HG02610 (cell line): ENCODE data around the gene SLC35F1.

ENCODE experiments used
- ATAC-seq: cut with Tn5 transposase; IDR thresholded peaks from one replicate; pipeline ENCODE4 v1.9.1; 2021; ENCODE audit warnings: mild to moderate bottlenecking, moderate library complexity; ENCODE audit not compliant: unreplicated experiment

Gene SLC35F1

DNA sequence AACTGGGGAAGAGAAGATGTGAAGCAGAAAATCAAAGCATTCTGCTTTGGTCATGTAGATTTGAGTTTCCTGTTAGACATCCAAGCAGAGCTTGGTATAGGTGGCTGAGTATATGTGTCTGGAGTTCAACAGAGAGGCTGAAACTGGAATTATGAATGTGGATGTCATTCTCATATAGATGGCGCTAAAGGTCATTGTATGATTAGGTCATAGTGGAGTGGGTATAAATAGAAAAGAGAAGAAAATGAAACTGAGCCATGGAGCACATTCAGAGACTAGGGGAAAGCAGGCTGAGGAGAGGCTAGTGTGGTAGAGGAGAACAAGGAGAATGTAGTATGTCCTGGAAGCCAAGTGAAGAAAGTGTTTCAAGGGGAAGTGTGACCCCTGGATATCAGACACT is 345.4 kb downstream of the SLC35F1 start:
- peak; percentile 63 for ATAC-seq

DNA sequence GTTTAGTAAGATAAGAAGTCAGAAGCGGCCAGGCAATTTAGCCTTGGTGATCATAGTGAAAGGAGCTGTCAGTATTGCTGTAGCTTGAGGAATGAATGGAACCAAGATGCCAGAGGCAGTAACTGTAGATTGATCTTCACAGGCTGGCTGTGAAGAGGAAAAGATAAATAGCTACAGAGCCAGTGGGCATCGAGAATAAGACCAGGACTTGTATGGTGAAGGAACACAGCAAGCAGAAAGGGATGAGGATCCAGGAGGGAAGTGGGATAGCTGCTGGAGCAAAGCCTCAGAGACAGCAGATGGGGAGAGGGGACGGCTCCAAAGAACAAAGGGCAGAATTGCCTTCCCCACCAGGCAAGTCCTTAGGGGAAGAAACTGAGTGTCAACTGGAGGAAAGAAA is 346.7 kb downstream of the SLC35F1 start:
- ATAC-seq, result no peak

- no peak for ATAC-seq
These were observed 353.8 kb downstream of the SLC35F1 start for GRCh38 chr6:118260833-118261232.

DNA sequence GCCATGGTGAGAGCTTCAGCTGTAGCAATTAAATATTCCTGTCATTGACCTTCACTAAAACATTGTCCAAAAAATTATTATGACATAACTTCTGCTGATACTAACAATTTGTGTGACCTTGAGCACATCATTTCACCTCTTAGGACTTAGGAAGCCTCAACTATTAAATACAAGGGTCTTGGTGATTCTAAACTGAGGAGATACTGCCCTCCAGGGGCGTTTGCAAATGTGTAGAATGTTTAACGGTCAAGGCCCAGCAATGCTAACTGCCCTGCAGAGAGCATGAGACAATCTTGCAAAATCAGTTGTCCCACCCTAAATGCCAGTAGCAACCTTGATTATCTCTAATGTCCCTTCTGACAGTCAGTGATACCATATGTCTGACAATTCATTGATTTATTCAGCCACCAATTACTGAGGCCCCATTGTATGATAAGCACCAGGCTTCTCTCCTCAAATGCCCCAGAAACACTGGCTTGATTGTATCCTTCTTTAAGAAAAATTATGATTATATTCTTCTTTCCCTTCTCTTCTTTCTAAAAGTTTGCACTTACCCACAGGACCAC is 356.9 kb downstream of the SLC35F1 start:
- no peak for ATAC-seq

DNA sequence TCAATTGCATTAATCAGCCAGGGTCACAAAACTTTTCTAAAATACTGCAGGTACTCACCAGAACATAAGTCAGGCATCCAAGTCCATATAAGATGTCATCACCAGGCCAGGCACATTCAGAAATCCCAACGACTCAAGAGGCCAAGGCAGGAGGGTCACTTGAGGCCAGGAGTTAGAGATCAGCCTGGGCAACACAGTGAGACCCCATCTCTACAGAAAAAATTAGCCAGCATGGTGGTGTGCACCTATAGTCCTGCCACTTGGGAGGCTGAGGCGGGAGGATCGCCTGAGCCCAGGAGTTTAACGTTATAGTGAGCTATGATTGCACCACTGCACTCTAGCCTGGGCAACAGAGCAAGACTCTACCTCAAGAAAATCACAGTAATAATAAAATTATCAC is 362.6 kb downstream of the SLC35F1 start:
- no peak for ATAC-seq

GRCh38 chr6:118277631-118278030 is 370.6 kb downstream of the SLC35F1 start:
- ATAC-seq, result no peak

DNA sequence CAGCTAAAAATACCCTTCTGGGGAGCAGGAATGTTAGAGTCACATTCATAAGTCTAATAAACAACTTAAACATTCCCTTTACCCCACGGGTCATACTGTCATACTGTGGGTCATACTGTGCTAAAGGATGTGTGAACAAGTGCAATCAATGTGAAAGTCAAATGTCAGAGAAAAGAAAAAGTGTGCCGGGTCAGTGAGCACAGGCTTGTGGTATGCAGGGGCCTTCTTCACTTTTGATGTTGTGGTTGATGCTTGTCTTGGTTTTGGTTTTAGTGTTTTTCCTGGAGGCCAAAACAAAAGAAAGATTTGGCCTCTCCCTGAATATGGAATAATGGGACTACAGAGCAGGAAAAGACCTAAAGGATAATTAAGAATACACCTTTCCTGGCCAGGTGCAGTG is 373.1 kb downstream of the SLC35F1 start:
- ATAC-seq, result peak; percentile 100

GRCh38 chr6:118281291-118281690 is 374.2 kb downstream of the SLC35F1 start:
- no peak for ATAC-seq

- ATAC-seq, result no peak
These were observed 376.7 kb downstream of the SLC35F1 start for GRCh38 chr6:118283766-118284165.

DNA sequence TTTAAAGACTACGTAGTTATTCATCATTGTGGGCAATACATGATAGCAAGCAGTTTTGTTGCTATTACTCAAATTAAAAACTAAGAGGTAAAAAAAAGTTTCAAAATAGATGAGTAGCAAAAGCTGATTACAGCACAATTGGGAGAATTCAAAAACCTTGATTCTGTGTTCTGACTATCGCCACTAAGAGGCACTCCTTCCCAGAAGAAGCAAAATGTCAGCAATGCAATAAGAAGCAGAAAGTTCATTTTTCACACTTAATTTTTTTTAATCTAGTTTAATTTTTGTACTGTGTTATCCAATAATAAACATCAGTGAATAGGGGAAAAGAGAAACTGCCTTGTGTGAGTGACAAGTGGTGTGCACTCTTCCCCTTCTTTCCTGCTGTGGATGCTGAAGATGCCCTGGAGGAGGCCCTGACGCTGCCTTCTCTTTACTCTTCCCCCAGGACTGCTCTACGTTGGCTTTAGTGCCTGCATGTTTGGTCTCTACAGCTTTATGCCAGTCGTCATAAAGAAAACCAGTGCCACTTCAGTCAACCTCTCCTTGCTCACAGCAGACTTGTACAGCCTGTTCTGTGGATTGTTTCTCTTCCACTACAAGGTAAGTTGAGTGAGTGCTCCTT is 377.8 kb downstream of the SLC35F1 start:
- ATAC-seq, result no peak

DNA sequence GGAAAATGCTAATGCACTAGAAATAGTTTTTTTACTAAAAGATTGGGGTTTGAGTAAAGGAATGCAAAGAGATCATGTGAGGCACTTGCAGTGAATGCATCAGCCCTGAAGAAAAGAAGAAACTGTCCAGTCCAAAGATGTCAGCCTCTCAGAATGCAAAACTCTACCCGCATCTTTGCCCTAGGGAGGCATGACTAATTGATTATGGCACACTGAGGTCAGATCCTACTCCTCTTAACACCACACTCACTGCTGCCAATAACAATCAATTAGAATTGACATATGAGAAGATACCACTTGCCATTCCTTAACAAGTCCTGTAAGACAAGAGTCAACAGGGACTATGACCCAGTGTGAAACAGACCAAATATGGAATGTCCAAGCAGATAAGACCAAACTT is 378.7 kb downstream of the SLC35F1 start:
- no peak for ATAC-seq

DNA sequence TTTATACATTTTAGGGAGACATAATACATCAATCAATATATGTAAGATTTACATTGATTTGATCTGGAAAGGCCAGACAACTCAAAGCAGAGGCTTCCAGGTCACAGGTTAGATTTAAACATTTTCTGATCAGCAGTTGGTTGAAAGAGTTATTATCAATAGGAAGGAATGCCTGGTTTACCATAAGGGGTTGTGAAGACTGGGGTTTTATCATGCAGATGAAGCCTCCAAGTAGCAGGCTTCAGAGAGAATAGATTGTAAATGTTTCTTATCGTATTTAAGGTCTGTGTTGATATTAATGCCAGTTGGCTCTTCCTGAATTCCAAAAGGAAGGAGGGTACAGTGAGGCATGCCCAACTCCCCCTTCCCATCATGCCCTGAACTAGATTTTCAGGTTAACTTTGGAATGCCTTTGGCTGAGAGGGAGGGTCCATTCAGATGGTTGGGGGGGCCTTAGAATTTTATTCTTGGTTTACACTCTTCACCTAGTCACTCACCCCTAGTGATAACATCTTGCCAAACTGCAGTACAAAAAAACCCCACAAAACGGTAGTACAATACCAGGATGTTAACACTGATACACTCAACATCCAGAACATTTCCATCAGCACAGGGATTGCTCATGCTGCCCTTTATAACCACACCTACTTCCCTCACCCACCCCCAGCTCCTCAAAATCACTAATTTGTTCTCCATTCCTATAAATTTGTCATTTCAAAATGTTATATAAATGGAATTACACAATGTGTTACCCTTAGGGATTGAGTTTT is 381.5 kb downstream of the SLC35F1 start:
- ATAC-seq, result no peak

GRCh38 chr6:118292558-118292957 is 385.5 kb downstream of the SLC35F1 start:
- ATAC-seq, result no peak

DNA sequence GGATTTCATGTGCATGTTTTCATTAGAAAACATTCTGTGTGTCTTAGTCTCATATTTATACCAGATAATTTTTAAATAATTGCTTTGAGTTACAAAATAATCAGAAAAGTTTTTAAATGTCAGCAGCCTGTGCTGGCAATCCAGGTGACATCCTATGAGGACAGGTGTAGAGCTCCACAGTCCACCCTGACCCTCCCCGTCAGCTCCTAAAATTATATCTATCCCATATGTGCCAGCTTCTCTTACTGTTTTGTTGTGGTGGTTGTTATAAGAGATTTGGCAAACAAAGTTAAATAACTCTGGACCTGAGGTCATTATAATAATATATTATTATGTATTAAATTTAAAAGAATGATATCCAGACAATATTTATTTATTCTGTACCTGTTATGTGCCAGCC is 387.8 kb downstream of the SLC35F1 start:
- no peak for ATAC-seq

GRCh38 chr6:118295336-118295735 is 388.3 kb downstream of the SLC35F1 start:
- ATAC-seq, result no peak

DNA sequence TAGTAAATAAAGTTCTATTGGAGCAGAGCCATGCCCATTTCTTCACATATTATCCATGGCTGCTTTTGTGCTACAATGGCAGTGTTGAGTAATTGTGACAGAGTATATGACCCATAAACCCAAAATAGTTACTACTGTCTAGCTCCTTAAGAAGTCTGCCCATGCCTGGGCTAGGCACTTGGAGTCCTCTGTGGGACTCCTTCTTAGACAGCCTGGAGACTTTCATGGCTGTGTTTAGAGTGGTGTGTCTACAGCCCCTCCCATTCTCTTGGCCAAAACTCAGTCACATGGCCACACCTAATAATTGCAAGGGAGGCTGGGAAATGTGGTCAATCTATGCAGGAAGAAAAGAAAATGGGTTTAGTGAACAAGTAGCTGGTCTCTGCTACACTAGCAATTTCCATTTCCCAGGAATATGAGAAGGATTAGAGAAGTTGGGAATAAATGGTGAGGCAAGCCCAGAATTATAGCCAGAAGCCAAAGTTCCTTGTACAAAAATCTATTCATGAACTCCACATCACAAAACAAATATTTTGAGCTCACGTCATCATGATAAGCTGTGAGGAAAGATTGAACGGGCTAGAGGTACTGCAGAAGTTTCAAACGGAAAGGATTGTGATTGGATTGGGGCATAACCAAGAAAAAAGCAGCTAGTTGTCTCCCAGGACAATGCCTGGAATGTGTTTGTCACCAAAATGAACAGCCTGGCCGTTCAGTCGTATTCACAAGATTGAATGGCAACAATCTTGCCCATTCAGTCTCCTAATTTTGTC is 389.3 kb downstream of the SLC35F1 start:
- ATAC-seq, result no peak

- no peak for ATAC-seq
These were observed 390.8 kb downstream of the SLC35F1 start for GRCh38 chr6:118297821-118298220.

- no peak for ATAC-seq
These were observed 391.7 kb downstream of the SLC35F1 start for GRCh38 chr6:118298476-118299427.

GRCh38 chr6:118299457-118299856 is 392.4 kb downstream of the SLC35F1 start:
- ATAC-seq, result no peak

GRCh38 chr6:118304321-118304720 is 397.3 kb downstream of the SLC35F1 start:
- ATAC-seq, result no peak
